WTC11 (cell line): ENCODE measurements around the gene EPS8L1.
A peak's percentile ranks its signal among the peaks of the same experiment; 100 is the strongest.

Experiments used
- ATF3 ChIP-seq: sonication (generic); formaldehyde crosslinking; conservative IDR thresholded peaks from 2 replicates; pipeline ENCODE4 v1.8.1; 2022; ENCODE audit warnings: mild to moderate bottlenecking, missing genetic modification reagents
- CREM ChIP-seq: sonication (generic); formaldehyde crosslinking; IDR thresholded peaks from 2 replicates; pipeline ENCODE4 v1.8.1; 2022; ENCODE audit warnings: mild to moderate bottlenecking, missing genetic modification reagents, moderate library complexity
- IRF2 ChIP-seq: sonication (generic); formaldehyde crosslinking; IDR thresholded peaks from 2 replicates; pipeline ENCODE4 v1.8.0; 2022; ENCODE audit warnings: low read depth, missing genetic modification reagents, borderline replicate concordance
- MAX ChIP-seq: sonication (generic); formaldehyde crosslinking; IDR thresholded peaks from 2 replicates; pipeline ENCODE4 v1.8.0; 2022; ENCODE audit warnings: mild to moderate bottlenecking, missing genetic modification reagents
- NFE2L1 ChIP-seq: sonication (generic); formaldehyde crosslinking; IDR thresholded peaks from 2 replicates; pipeline ENCODE4 v1.8.1; 2023; ENCODE audit warnings: missing genetic modification reagents
- NR2C2 ChIP-seq: sonication (generic); formaldehyde crosslinking; IDR thresholded peaks from 2 replicates; pipeline ENCODE4 v1.8.0; 2022; ENCODE audit warnings: mild to moderate bottlenecking, missing genetic modification reagents
- PREB ChIP-seq: sonication (generic); formaldehyde crosslinking; IDR thresholded peaks from 2 replicates; pipeline ENCODE4 v1.8.1; 2022; ENCODE audit warnings: mild to moderate bottlenecking, missing genetic modification reagents, moderate library complexity, borderline replicate concordance
- SP1 ChIP-seq: sonication (generic); formaldehyde crosslinking; conservative IDR thresholded peaks from 2 replicates; pipeline ENCODE4 v1.8.1; 2022; ENCODE audit warnings: missing genetic modification reagents
- TF ChIP-seq, protein P1 (sequence below): sonication (generic); formaldehyde crosslinking; IDR thresholded peaks from 2 replicates; pipeline ENCODE4 v1.8.1; 2023; ENCODE audit warnings: mild to moderate bottlenecking, missing genetic modification reagents, moderate library complexity
- TF ChIP-seq, protein P2 (sequence below): fragments of 200-600 bp; IDR thresholded peaks from 2 replicates; pipeline ENCODE4 v1.8.0; 2022; ENCODE audit warnings: antibody characterized with exemption
- TF ChIP-seq, protein P3 (sequence below): sonication (generic); formaldehyde crosslinking; IDR thresholded peaks from 2 replicates; pipeline ENCODE4 v1.8.0; 2022; ENCODE audit warnings: mild to moderate bottlenecking, missing genetic modification reagents

GRCh38 chr19:55088543-55089341 lies 13.1 kb downstream of the EPS8L1 start:
- TF ChIP-seq, protein P1, sequence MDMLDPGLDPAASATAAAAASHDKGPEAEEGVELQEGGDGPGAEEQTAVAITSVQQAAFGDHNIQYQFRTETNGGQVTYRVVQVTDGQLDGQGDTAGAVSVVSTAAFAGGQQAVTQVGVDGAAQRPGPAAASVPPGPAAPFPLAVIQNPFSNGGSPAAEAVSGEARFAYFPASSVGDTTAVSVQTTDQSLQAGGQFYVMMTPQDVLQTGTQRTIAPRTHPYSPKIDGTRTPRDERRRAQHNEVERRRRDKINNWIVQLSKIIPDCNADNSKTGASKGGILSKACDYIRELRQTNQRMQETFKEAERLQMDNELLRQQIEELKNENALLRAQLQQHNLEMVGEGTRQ (CRISPR knock-in tag): no peak
- no peak for TF ChIP-seq ATF3 (CRISPR knock-in tag)
- TF ChIP-seq, protein P2, sequence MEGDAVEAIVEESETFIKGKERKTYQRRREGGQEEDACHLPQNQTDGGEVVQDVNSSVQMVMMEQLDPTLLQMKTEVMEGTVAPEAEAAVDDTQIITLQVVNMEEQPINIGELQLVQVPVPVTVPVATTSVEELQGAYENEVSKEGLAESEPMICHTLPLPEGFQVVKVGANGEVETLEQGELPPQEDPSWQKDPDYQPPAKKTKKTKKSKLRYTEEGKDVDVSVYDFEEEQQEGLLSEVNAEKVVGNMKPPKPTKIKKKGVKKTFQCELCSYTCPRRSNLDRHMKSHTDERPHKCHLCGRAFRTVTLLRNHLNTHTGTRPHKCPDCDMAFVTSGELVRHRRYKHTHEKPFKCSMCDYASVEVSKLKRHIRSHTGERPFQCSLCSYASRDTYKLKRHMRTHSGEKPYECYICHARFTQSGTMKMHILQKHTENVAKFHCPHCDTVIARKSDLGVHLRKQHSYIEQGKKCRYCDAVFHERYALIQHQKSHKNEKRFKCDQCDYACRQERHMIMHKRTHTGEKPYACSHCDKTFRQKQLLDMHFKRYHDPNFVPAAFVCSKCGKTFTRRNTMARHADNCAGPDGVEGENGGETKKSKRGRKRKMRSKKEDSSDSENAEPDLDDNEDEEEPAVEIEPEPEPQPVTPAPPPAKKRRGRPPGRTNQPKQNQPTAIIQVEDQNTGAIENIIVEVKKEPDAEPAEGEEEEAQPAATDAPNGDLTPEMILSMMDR: peak; percentile 95
- TF ChIP-seq, protein P3, sequence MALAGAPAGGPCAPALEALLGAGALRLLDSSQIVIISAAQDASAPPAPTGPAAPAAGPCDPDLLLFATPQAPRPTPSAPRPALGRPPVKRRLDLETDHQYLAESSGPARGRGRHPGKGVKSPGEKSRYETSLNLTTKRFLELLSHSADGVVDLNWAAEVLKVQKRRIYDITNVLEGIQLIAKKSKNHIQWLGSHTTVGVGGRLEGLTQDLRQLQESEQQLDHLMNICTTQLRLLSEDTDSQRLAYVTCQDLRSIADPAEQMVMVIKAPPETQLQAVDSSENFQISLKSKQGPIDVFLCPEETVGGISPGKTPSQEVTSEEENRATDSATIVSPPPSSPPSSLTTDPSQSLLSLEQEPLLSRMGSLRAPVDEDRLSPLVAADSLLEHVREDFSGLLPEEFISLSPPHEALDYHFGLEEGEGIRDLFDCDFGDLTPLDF: no peak
- no peak for TF ChIP-seq NFE2L1 (CRISPR knock-in tag)
- no peak for TF ChIP-seq SP1 (CRISPR knock-in tag)
- no peak for TF ChIP-seq CREM (CRISPR knock-in tag)
- no peak for TF ChIP-seq NR2C2 (CRISPR knock-in tag)
- TF ChIP-seq PREB: no peak
- no peak for TF ChIP-seq MAX (CRISPR knock-in tag)
- TF ChIP-seq IRF2 (CRISPR knock-in tag): no peak
